Activated T-helper 17 cell treated with anti-CD3 and anti-CD28 coated beads, Interleukin-2, amount 50 U/mL, for 72 hours (primary cell): Measurements from ENCODE around the gene FGF22. TPM values are rescaled to one million over a fixed set of nuclear protein-coding genes. Genes with fewer than 3 reads are reported as not detected.

Experiments used
- ATAC-seq: fragments of 150-1000 bp; cut with Tn5 transposase; replicated peaks from 2 replicates; pipeline ENCODE4 v1.10.0; 2021; ENCODE audit warnings: mild to moderate bottlenecking, moderate library complexity
- H3K27ac Mint-ChIP-seq: one replicate; pipeline ENCODE4 v1.8.0; 2022; ENCODE audit warnings: mixed read lengths
- H3K27me3 Mint-ChIP-seq: one replicate; pipeline ENCODE4 v1.8.0; 2022; ENCODE audit warnings: mixed read lengths
- H3K36me3 Mint-ChIP-seq: one replicate; pipeline ENCODE4 v1.8.0; 2022; ENCODE audit warnings: low read depth, mild to moderate bottlenecking, mixed read lengths
- H3K4me1 Mint-ChIP-seq: one replicate; pipeline ENCODE4 v1.8.0; 2022; ENCODE audit warnings: mixed read lengths
- H3K4me3 Mint-ChIP-seq: one replicate; pipeline ENCODE4 v1.8.0; 2022; ENCODE audit warnings: mild to moderate bottlenecking, mixed read lengths
- H3K9me3 Mint-ChIP-seq: one replicate; pipeline ENCODE4 v1.8.0; 2022; ENCODE audit warnings: mixed read lengths
- total RNA-seq, 2 donors: library from RNA; stranded (reverse); gene quantifications; one replicate each; pipeline ENCODE4 v1.2.3, GENCODE V29; 2022

Gene FGF22
- total RNA-seq: 1 to 10 TPM in 1 of 2 donors, not detected in 1; 1.7 TPM

GRCh38 chr19:639253-640160 is at the start of gene FGF22:
Gene FGF22, plus strand, starts transcription at chr19:639879. Its CDS starts 47 bp downstream, at chr19:639926.
- H3K9me3 Mint-ChIP-seq: no peaks in the 10 kb centered on the region
- H3K27ac Mint-ChIP-seq: peak within 1 kb of the TSS; percentile 81
- H3K36me3 Mint-ChIP-seq: no peaks in the 10 kb centered on the region
- peak; percentile 95 for ATAC-seq
- H3K4me3 Mint-ChIP-seq: peak within 1 kb of the TSS; percentile 81
- H3K4me1 Mint-ChIP-seq: peaks cover 6% of the 10 kb centered on the region
- no peaks in the 10 kb centered on the region for H3K27me3 Mint-ChIP-seq

GRCh38 chr19:590396-590745 is 49.3 kb upstream of the FGF22 start:
- Mint-ChIP-seq H3K4me1 (no peaks in the 10 kb centered on the region), H3K9me3 (no peaks in the 10 kb centered on the region), H3K36me3 (no peaks in the 10 kb centered on the region), H3K4me3 (no peak overlapping the region), H3K27ac (no peak overlapping the region), H3K27me3 (peaks cover 2% of the 10 kb centered on the region)
- peak; percentile 21 for ATAC-seq

GRCh38 chr19:590750-591098 is 49.0 kb upstream of the FGF22 start:
- no peak overlapping the region for H3K4me3 Mint-ChIP-seq

GRCh38 chr19:591099-591958 is 48.4 kb upstream of the FGF22 start:
- H3K36me3 Mint-ChIP-seq: no peaks in the 10 kb centered on the region
- no peaks in the 10 kb centered on the region for H3K9me3 Mint-ChIP-seq
- no peaks in the 10 kb centered on the region for H3K4me1 Mint-ChIP-seq
- peak overlapping the region; percentile 12 for H3K4me3 Mint-ChIP-seq
- ATAC-seq: no peak
- H3K27ac Mint-ChIP-seq: no peak overlapping the region
- H3K27me3 Mint-ChIP-seq: peaks cover 2% of the 10 kb centered on the region

More at GRCh38 chr19:590750-591098, 49.0 kb upstream of the FGF22 start:
- H3K4me1 Mint-ChIP-seq: no peaks in the 10 kb centered on the region
- no peaks in the 10 kb centered on the region for H3K36me3 Mint-ChIP-seq
- H3K27me3 Mint-ChIP-seq: peaks cover 2% of the 10 kb centered on the region
- no peaks in the 10 kb centered on the region for H3K9me3 Mint-ChIP-seq
- no peak for ATAC-seq
- no peak overlapping the region for H3K27ac Mint-ChIP-seq

GRCh38 chr19:592101-592500 is 47.6 kb upstream of the FGF22 start:
- no peak for ATAC-seq
- H3K36me3 Mint-ChIP-seq: no peaks in the 10 kb centered on the region
- no peak overlapping the region for H3K27ac Mint-ChIP-seq
- peaks cover 2% of the 10 kb centered on the region for H3K27me3 Mint-ChIP-seq
- H3K4me3 Mint-ChIP-seq: no peak overlapping the region
- no peaks in the 10 kb centered on the region for H3K4me1 Mint-ChIP-seq
- H3K9me3 Mint-ChIP-seq: no peaks in the 10 kb centered on the region

- H3K4me3 Mint-ChIP-seq: no peak overlapping the region
- H3K36me3 Mint-ChIP-seq: no peaks in the 10 kb centered on the region
- ATAC-seq: no peak
- H3K9me3 Mint-ChIP-seq: no peaks in the 10 kb centered on the region
- no peaks in the 10 kb centered on the region for H3K4me1 Mint-ChIP-seq
- H3K27ac Mint-ChIP-seq: no peak overlapping the region
- peaks cover 2% of the 10 kb centered on the region for H3K27me3 Mint-ChIP-seq
Observed at GRCh38 chr19:593055-593454, 46.6 kb upstream of the FGF22 start.

- no peaks in the 10 kb centered on the region for H3K4me1 Mint-ChIP-seq
- ATAC-seq: no peak
- peaks cover 2% of the 10 kb centered on the region for H3K27me3 Mint-ChIP-seq
- H3K27ac Mint-ChIP-seq: no peak overlapping the region
- H3K4me3 Mint-ChIP-seq: no peak overlapping the region
- no peaks in the 10 kb centered on the region for H3K9me3 Mint-ChIP-seq
- no peaks in the 10 kb centered on the region for H3K36me3 Mint-ChIP-seq
Observed at GRCh38 chr19:593505-593904, 46.2 kb upstream of the FGF22 start.

- peaks cover 2% of the 10 kb centered on the region for H3K27me3 Mint-ChIP-seq
- no peak overlapping the region for H3K4me3 Mint-ChIP-seq
- no peak for ATAC-seq
- no peaks in the 10 kb centered on the region for H3K36me3 Mint-ChIP-seq
- no peaks in the 10 kb centered on the region for H3K9me3 Mint-ChIP-seq
- no peak overlapping the region for H3K27ac Mint-ChIP-seq
- H3K4me1 Mint-ChIP-seq: no peaks in the 10 kb centered on the region
Observed at GRCh38 chr19:594265-594870, 45.3 kb upstream of the FGF22 start.

- Mint-ChIP-seq H3K4me3 (no peak overlapping the region), H3K27me3 (peaks cover 2% of the 10 kb centered on the region), H3K36me3 (no peaks in the 10 kb centered on the region), H3K9me3 (no peaks in the 10 kb centered on the region), H3K4me1 (no peaks in the 10 kb centered on the region), H3K27ac (no peak overlapping the region)
- ATAC-seq: no peak
Observed at GRCh38 chr19:595326-596262, 44.1 kb upstream of the FGF22 start.

- no peak overlapping the region for H3K27ac Mint-ChIP-seq
- H3K27me3 Mint-ChIP-seq: peaks cover under 1% of the 10 kb centered on the region
- no peaks in the 10 kb centered on the region for H3K4me1 Mint-ChIP-seq
- no peak overlapping the region for H3K4me3 Mint-ChIP-seq
- ATAC-seq: no peak
- H3K9me3 Mint-ChIP-seq: no peaks in the 10 kb centered on the region
- H3K36me3 Mint-ChIP-seq: no peaks in the 10 kb centered on the region
Observed at GRCh38 chr19:596263-596655, 43.4 kb upstream of the FGF22 start.

GRCh38 chr19:597406-598315 is 42.0 kb upstream of the FGF22 start:
- H3K27ac Mint-ChIP-seq: no peak overlapping the region
- no peak overlapping the region for H3K4me3 Mint-ChIP-seq
- peaks cover 4% of the 10 kb centered on the region for H3K4me1 Mint-ChIP-seq
- no peaks in the 10 kb centered on the region for H3K36me3 Mint-ChIP-seq
- ATAC-seq: no peak
- no peaks in the 10 kb centered on the region for H3K9me3 Mint-ChIP-seq
- H3K27me3 Mint-ChIP-seq: no peaks in the 10 kb centered on the region

- no peaks in the 10 kb centered on the region for H3K27me3 Mint-ChIP-seq
- no peak overlapping the region for H3K4me3 Mint-ChIP-seq
- no peaks in the 10 kb centered on the region for H3K9me3 Mint-ChIP-seq
- no peak overlapping the region for H3K27ac Mint-ChIP-seq
- no peak for ATAC-seq
- H3K36me3 Mint-ChIP-seq: no peaks in the 10 kb centered on the region
- H3K4me1 Mint-ChIP-seq: peaks cover 4% of the 10 kb centered on the region
Observed at GRCh38 chr19:601310-601709, 38.4 kb upstream of the FGF22 start.

- Mint-ChIP-seq H3K27me3 (no peaks in the 10 kb centered on the region), H3K9me3 (no peaks in the 10 kb centered on the region), H3K36me3 (no peaks in the 10 kb centered on the region), H3K27ac (no peak overlapping the region), H3K4me3 (no peak overlapping the region), H3K4me1 (peaks cover 4% of the 10 kb centered on the region)
- ATAC-seq: no peak
Observed at GRCh38 chr19:601790-602189, 37.9 kb upstream of the FGF22 start.
